A673 (cell line): ENCODE data around the gene C19orf44. TPM values are rescaled to one million over a fixed set of nuclear protein-coding genes. Genes with fewer than 3 reads are reported as not detected.
"Not testable (repeated sequence)": the region's sequence is repeated elsewhere in the genome, so short reads cannot be mapped to it uniquely, and the experiment has no call there.

ENCODE experiments used
- BruUV-seq: library from RNA; stranded (reverse); fragments of 400-500 nt; replicated peaks from 2 replicates; lab custom pipeline; 2021; lab: Mats Ljungman, UMichigan
- CTCF ChIA-PET: fragments of 300-600 bp; sonication (Branson Sonifier 250); formaldehyde crosslinking; loops from one replicate; lab custom pipeline; 2022; ENCODE audit warnings: antibody characterized with exemption; lab: Charles Lee
- POLR2A ChIA-PET: fragments of 300-600 bp; sonication (Branson Sonifier 250); formaldehyde crosslinking; loops from one replicate; lab custom pipeline; 2022; ENCODE audit warnings: antibody characterized with exemption; ENCODE audit not compliant: low non-redundant PET; lab: Charles Lee
- DNase-seq: peaks from one replicate; pipeline ENCODE4 v3.0.0-alpha.2; 2015; ENCODE audit warnings: low spot score
- H3K27ac ChIP-seq: fragments of 200-600 bp; sonication (generic); 2 replicates; pipeline ENCODE4 v1.5.1; 2016; ENCODE audit warnings: mixed run types, low read depth, mild to moderate bottlenecking, mixed read lengths, antibody characterized with exemption, low read length; ENCODE audit not compliant: poor library complexity, severe bottlenecking
- H3K27me3 ChIP-seq: fragments of 200-600 bp; sonication (generic); replicated peaks from 2 replicates; pipeline ENCODE4 v1.6.1; 2017; ENCODE audit warnings: mixed run types, low read depth, mild to moderate bottlenecking, mixed read lengths, antibody characterized with exemption, low read length; ENCODE audit not compliant: insufficient read depth, poor library complexity
- H3K36me3 ChIP-seq: fragments of 200-600 bp; sonication (generic); 2 replicates; pipeline ENCODE4 v1.6.1; 2016; ENCODE audit warnings: mixed run types, mild to moderate bottlenecking, mixed read lengths, antibody characterized with exemption, low read length; ENCODE audit not compliant: insufficient read depth, poor library complexity, severe bottlenecking
- H3K4me1 ChIP-seq: fragments of 200-600 bp; sonication (generic); 2 replicates; pipeline ENCODE4 v1.6.1; 2017; ENCODE audit warnings: mixed run types, mild to moderate bottlenecking, mixed read lengths, antibody characterized with exemption, low read length; ENCODE audit not compliant: insufficient read depth, poor library complexity, severe bottlenecking
- H3K4me3 ChIP-seq: fragments of 200-600 bp; sonication (generic); 2 replicates; pipeline ENCODE4 v1.5.1; 2016; ENCODE audit warnings: low read depth, mixed run types, mild to moderate bottlenecking, mixed read lengths, low read length; ENCODE audit not compliant: poor library complexity, severe bottlenecking
- H3K9me3 ChIP-seq: fragments of 200-600 bp; sonication (generic); 2 replicates; pipeline ENCODE4 v1.6.1; 2016; ENCODE audit warnings: mixed run types, low read depth, mild to moderate bottlenecking, mixed read lengths, antibody characterized with exemption, low read length; ENCODE audit not compliant: poor library complexity, severe bottlenecking
- EZH2 ChIP-seq: fragments of 200-600 bp; sonication (generic); IDR thresholded peaks from 2 replicates; pipeline ENCODE4 v1.6.1; 2017; ENCODE audit warnings: borderline replicate concordance, low read depth, mild to moderate bottlenecking, mixed read lengths, antibody characterized with exemption, low read length; ENCODE audit not compliant: poor library complexity, severe bottlenecking
- intact Hi-C: fragments of 100-400 bp; cut with micrococcal nuclease; formaldehyde crosslinking; loops from one replicate; pipeline ENCODE4 v1.10.0; 2022; ENCODE audit not compliant: unreplicated experiment
- total RNA-seq: library from RNA; stranded (reverse); gene quantifications from 2 replicates; pipeline ENCODE4 v1.2.3, GENCODE V29; 2021
- TF ChIP-seq, protein P1 (sequence below): fragments of 300-800, 200-600 bp; sonication (generic); conservative IDR thresholded peaks from 2 replicates; pipeline ENCODE4 v1.5.1; 2017; ENCODE audit warnings: low read depth, mild to moderate bottlenecking, antibody characterized with exemption, low read length, moderate library complexity, mixed read lengths

C19orf44 gene
- total RNA-seq, 1 experiment from 2014 or later = 9.8 TPM

DNA sequence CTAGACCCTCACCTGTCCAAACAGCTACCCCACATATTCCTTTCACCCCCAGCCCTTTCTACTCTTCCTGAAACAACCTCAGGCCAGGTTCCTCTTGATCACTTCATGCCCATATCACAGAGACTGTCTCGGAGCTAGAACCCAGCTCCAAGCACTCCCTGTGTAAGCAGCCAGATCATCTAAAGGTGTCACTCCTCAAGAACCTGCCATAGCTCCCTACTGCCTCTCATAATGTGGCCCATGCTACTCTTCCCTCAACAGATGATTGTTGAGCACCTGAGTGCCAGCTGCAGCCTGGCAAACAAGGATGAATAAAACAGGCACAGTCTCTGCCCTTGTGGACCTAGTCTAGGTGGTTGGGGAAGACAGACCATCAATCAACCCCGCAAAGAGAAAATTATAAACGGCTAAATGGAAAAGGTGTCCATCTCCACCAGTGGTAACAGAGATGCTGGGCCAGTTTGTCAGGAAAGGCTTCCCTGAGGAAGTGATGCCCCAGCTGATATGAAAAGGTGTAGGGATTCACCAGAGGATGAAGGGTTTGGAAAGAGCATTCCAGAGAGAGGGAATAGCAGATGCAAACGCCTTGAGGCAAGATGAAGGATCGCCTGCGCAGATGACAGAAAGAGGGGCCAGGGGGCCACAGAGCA lies 32.7 kb upstream of the C19orf44 start:
- no TSS peak for BruUV-seq
- Histone ChIP-seq H3K27ac (no peak overlapping the region), H3K36me3 (peaks cover 4% of the 10 kb centered on the region), H3K9me3 (no peaks in the 10 kb centered on the region), H3K27me3 (no peaks in the 10 kb centered on the region), H3K4me3 (no peak overlapping the region), H3K4me1 (peaks cover 3% of the 10 kb centered on the region)
- CTCF ChIA-PET = no interaction called here
- intact Hi-C loops = no loop called here
- TF ChIP-seq, protein P1, sequence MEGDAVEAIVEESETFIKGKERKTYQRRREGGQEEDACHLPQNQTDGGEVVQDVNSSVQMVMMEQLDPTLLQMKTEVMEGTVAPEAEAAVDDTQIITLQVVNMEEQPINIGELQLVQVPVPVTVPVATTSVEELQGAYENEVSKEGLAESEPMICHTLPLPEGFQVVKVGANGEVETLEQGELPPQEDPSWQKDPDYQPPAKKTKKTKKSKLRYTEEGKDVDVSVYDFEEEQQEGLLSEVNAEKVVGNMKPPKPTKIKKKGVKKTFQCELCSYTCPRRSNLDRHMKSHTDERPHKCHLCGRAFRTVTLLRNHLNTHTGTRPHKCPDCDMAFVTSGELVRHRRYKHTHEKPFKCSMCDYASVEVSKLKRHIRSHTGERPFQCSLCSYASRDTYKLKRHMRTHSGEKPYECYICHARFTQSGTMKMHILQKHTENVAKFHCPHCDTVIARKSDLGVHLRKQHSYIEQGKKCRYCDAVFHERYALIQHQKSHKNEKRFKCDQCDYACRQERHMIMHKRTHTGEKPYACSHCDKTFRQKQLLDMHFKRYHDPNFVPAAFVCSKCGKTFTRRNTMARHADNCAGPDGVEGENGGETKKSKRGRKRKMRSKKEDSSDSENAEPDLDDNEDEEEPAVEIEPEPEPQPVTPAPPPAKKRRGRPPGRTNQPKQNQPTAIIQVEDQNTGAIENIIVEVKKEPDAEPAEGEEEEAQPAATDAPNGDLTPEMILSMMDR = no peak
- TF ChIP-seq EZH2 = no peak
- no peak for DNase-seq
- POLR2A ChIA-PET = no interaction called here

DNA sequence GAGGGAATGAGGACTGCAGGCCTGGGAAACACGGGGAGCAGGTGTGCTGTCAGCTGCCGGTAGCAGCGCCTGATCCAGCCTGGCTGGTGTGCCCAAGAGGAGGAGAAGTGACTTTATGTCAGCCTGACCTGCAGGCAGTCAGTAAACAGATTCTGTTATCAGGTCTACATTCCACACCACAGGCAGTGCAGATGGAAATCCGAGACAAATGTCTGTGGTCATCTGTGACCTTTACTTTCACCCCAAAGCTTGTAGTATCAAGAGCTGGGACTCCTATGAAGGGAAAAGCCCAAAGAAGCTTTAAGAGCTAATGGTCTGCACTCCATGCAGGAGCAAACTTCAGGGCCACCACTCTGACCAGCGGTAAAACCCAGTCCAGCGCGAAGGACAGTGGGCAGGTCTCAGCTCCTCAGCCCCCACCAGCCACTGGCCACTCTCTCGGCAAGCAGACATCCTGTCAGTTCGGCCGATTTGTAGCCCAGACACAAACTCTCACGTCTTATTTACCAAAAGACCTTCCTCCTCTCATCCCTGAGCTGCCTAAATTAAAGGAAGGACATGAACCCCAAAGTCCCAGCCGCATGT lies 32.1 kb upstream of the C19orf44 start:
- CTCF ChIA-PET = no interaction called here
- POLR2A ChIA-PET = no interaction called here
- TF ChIP-seq EZH2 = no peak
- DNase-seq = no peak
- no peaks in the 10 kb centered on the region for H3K27me3 ChIP-seq
- H3K36me3 ChIP-seq = peaks cover 4% of the 10 kb centered on the region
- no peaks in the 10 kb centered on the region for H3K4me1 ChIP-seq
- BruUV-seq = no TSS peak
- no peak overlapping the region for H3K27ac ChIP-seq
- H3K9me3 ChIP-seq = no peaks in the 10 kb centered on the region
- intact Hi-C loops = no loop called here
- H3K4me3 ChIP-seq = no peak overlapping the region

DNA sequence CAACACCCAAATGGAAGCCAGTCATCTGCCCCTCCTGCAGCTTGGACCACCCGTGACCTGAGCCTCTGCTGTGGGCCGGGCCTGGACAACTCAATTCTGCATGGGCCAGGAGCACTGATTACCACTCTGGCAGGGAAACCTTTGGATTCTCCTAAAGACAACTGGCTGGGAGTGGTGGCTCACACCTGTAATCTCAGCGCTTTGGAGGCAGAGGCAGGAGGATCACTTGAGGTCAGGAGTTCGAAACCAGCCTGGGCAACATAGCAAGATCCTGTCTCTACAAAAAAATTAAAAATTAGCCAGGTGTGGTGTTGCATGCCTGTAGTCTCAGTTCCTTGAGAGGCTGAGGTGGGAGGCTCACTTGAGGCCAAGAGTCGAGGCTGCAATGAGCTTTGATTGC lies 31.0 kb upstream of the C19orf44 start:
- ChIA-PET POLR2A (no interaction called here), CTCF (no interaction called here)
- Histone ChIP-seq H3K36me3 (peaks cover 4% of the 10 kb centered on the region), H3K4me1 (peaks cover under 1% of the 10 kb centered on the region), H3K4me3 (no peak overlapping the region), H3K27ac (no peak overlapping the region), H3K27me3 (no peaks in the 10 kb centered on the region), H3K9me3 (no peaks in the 10 kb centered on the region)
- TF ChIP-seq, protein P1 = no peak
- no peak for TF ChIP-seq EZH2
- DNase-seq = no peak
- intact Hi-C loops = no loop called here
- no TSS peak for BruUV-seq

DNA sequence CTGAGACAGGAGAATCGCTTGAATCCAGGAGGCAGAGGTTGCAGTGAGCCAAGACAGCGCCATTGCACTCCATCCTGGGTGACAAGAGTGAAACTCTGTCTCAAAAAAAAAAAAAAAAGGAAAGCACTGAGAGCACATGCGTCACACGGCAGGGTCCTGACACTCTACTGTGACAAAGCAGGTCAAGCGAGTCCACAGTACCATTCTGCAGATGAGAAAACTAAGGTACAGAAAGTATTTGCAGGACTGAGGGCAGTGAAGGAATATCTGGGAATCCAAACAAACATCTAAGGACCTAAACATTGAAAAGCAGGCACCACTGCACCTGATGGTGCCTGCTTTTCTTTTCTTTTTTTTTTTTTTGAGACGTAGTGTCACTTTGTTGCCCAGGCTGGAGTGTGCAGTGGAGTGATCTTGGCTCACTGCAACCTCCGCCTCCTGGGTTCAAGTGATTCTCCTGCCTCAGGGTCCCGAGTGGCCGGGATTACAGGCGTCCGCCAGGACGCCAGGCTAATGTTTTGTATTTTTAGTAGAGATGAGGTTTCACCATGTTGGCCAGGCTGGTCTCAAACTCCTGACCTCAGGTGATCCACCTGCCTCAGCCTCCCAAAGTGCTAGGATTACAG lies 29.3 kb upstream of the C19orf44 start:
- H3K4me1 ChIP-seq, H3K36me3 ChIP-seq, H3K9me3 ChIP-seq, BruUV-seq, H3K27ac ChIP-seq, intact Hi-C loops, POLR2A ChIA-PET, DNase-seq, CTCF ChIA-PET, H3K4me3 ChIP-seq, H3K27me3 ChIP-seq: not testable (repeated sequence)
